NCI-H2081 (cell line): ENCODE measurements around the gene OR1S2.
"Not testable (repeated sequence)": the region's sequence is repeated elsewhere in the genome, so short reads cannot be mapped to it uniquely, and the experiment has no call there.

Experiments
- DNase-seq, 2 experiments: peaks; one replicate each; lab custom pipeline; 2025; lab: John Stamatoyannopoulos, UW

Gene OR1S2, protein sequence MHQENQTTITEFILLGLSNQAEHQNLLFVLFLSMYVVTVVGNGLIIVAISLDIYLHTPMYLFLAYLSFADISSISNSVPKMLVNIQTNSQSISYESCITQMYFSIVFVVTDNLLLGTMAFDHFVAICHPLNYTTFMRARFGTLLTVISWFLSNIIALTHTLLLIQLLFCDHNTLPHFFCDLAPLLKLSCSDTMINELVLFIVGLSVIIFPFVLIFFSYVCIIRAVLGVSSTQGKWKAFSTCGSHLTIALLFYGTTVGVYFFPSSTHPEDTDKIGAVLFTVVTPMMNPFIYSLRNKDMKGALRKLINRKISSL

DNA sequence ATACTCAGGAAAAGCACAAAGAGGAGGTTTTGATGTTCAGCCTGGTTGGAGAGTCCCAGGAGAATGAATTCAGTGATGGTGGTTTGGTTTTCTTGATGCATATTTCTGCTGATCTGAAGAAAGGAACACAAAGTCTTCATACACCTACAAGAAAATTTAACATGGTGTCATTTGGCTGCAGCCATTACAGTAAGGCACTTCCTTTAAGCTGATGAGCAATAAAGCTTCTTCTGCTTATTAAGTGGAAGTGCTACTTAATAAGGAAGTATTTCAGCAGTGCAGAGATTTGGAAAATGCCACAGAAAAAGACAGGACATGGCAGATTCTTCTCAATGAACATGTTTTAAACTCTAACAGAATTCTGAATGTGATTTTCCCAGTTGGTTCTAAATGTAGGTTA is at the start of gene OR1S2:
OR1S2 (minus strand) TSS at position 101 of the 400 bp plus-strand sequence; CDS start at position 101, 0 bp downstream.
- DNase-seq: no peak

DNA sequence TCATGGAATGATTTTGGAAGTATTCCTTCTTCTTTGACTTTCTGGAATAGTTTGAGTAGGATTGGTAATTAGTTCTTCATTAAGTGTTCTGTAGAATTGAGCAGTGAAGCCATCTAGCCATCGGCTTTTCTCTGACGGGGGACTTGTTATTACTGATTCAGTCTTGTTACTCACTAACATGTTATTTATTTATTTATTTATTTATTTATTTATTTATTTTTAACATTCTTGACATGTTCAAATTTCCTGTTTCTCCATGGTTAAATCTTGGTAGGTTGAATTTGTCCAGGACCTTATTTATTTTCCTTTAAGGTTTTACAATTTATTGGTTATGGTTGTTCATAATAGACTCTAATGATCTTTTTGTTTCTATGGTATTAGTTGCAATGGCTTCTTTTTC is 40.0 kb upstream of the OR1S2 start:
- no peak for DNase-seq

DNA sequence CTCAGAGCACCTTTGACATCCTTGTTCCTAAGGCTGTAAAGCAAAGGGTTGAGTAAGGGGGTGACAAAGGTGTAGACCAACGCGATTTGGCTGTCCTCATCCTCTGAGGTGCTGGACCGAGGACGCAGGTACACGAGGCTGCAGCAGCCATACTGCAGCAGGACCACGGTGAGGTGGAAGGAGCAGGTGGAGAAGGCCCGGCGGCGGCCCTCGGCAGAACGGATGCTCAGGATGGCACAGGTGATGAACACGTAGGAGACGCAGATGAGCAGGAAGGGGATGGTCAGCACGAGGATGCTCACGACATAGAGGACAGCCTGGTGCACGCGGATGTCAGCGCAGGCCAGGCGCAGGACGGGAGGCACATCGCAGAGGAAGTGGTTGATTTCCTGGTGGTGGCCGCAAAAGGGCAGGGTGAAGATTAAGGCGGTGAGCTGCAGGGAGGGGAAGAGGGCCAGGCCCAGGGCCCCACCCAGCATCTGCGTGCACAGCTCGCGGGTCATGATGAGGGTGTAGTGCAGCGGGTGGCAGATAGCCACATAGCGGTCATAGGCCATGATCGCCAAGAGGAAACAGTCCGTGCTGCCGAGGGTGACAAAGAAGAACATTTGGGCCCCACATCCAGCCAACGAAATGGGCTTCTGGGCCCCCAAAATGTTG is 24.1 kb upstream of the OR1S2 start:
- no peak for DNase-seq

DNA sequence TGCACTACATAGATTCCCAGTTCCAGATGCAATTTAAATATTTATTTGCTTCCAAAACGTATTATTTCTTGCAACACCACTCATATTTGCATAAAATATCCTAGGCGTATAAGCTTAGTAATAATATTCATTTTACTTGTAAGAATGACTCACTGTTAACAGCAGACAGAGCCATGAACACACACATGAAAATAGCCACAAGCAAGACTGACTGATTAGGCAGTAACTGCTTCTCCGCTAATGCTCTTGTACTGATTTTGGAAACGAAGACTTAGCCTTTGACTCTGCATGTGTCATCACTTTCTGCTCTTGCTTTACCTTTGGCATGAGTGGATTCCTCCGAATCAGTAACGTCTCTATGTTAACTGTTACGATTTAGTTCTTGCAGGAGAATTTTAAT is 18.8 kb upstream of the OR1S2 start:
- no peak for DNase-seq

DNA sequence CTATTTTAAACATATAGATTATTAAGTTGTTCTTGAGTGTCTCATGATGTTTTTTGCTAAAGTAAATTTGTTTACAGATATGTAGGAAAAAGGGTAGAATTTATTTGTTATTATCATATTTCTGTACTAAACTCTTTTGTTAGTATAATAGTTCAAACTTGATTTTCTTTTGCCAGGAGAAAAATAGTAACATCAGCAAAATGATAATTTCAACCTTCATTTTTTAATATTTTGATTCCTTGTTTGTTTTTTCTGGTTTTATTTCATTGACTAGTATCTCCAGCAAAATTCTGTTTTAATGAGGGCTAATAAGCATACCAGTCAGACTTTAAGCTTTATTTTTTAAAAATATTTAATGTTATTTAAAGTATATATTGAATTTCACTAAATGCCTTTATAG is 12.5 kb upstream of the OR1S2 start:
- DNase-seq: no peak

DNA sequence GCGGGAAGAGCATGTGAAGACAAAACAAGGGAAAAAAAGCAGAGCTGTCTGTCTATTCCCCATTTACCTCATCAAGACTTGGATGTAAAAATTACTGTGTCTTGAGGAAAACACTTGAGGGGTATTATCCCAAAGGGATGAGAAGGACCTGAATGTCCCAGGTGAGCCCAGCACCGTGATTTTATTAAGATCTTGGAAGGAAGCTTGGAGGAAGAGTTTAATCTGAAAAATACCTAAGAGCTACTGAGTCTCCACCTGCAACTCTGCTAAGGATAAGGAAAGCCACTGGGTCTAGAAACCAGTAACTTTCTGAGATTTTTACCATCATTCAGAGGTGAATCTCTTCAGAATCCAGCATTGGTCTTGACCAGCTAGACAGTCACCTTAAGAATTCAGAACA is 8.5 kb upstream of the OR1S2 start, which contains the start of gene OR1S1:
OR1S1 (plus strand) TSS at position 301 of the 400 bp plus-strand sequence.
- DNase-seq: not testable (repeated sequence)

DNA sequence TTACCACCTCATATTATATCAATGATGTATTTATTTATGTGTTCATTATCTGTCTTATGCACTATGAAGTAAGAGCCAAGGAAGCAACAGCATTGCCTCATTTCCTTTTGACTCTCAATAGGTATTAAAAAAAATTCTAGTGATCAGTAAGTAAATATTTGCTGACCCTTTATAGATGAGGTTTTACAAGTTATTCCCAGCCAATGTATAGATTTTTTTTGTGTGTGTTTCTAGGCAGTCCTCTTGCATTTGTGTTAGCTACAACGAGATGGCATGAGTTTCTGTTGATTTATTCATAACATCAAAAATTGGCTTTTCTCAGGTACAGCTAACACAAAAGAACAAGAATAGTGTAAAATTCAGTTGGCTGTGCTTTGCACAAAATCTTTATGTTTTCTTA is 4.7 kb downstream of the OR1S2 start:
- no peak for DNase-seq

DNA sequence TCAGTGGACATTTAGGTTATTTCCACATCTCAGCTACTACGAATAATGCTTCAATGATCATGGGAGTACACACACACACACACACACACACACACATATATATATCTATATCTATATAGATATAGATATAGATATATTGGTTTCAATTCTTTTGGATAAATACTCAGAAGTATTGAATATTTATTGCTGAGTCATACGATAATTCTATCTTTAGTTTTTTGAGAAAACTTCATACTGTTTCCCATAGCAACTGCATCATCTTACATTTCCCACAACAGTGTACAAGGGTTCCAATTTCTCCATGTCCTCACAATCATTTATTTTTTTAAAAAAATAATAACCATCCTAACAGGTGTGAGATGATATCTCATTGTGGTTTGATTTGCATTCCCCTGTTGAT is 8.0 kb downstream of the OR1S2 start:
- DNase-seq: no peak

DNA sequence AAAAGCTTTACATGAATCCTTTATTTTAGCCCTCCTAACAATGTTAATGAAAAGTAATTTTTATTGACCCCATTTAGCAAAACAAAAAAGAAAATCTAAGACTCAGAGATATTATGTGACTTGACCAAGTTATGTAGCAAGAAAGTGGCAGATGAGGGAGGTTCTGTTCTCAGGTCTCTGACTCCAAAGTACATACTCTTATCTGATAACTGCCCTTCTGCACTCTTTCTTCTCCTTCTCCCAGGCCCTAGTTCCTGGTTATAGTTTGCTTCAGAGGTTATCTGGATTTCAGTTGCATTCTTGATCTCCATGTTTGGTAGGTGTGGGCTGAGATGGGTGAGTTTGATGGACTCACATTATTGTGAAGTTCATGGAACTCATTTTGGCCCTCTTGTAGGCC is 10.6 kb downstream of the OR1S2 start:
- DNase-seq: no peak

DNA sequence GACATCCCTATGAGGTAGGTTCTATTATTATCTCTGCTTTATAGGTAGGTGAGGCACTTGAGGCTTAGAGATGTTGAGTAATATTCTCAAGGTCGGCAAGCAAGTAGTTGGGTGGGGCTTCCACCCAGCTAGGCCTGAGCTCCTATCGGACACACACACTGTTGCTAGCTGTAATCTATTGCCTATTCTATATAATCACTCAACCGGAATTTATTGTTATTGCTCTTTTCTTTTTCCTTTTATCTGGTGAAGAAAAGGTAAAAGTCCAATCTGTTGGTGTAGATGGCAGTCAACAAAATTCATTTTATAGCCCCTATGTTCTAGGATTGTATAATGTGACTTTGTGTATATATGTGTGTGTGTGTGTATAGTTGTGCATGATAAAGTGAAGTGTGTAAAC is 11.7 kb downstream of the OR1S2 start:
- no peak for DNase-seq

DNA sequence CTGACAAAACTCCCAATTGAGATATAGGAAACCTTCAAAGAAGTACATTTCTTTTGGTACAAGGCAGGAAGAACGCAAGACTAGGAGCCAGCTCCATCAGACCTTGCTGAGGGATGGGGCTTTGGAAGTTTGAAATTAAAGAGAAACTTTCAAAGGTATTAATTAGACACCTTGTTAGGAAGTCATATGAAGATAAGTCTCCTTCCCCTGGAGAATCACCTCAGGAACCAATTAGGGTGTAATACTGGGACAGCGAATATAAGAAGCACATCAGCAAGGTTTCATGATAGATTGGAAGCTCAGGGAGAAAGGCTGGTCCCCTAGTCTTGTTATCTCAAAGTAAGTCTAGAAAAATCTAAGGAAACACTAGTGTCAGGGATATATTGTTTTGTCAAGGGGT is 15.2 kb downstream of the OR1S2 start, which contains the start of gene OR9Q2:
OR9Q2 (plus strand) TSS at position 301 of the 400 bp plus-strand sequence. CDS start 1,421 bp downstream, outside the sequence.
- DNase-seq: no peak

DNA sequence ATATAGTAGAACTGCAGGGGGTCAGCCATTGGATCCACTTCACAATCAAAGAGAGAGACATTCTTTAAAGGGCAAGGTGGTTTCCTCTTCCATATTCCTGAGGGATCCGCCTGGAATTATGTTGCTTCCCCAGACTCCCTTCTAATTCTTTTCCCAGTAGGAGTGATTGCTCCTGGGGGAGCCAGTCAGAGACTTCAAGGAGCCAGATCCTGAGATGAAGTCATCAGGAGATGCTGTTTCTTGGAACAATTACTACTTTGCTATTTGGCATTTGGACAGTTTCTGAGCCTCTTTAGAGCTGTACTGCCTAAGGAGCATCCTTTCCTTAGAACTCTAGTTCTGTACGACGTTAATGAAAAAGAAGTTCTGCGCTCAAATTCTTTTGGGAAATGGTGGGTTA is 17.0 kb downstream of the OR1S2 start:
- no peak for DNase-seq

DNA sequence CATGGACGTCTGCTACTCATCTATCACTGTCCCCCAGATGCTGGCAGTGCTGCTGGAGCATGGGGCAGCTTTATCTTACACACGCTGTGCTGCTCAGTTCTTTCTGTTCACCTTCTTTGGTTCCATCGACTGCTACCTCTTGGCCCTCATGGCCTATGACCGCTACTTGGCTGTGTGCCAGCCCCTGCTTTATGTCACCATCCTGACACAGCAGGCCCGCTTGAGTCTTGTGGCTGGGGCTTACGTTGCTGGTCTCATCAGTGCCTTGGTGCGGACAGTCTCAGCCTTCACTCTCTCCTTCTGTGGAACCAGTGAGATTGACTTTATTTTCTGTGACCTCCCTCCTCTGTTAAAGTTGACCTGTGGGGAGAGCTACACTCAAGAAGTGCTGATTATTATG is 24.3 kb downstream of the OR1S2 start:
- no peak for DNase-seq

DNA sequence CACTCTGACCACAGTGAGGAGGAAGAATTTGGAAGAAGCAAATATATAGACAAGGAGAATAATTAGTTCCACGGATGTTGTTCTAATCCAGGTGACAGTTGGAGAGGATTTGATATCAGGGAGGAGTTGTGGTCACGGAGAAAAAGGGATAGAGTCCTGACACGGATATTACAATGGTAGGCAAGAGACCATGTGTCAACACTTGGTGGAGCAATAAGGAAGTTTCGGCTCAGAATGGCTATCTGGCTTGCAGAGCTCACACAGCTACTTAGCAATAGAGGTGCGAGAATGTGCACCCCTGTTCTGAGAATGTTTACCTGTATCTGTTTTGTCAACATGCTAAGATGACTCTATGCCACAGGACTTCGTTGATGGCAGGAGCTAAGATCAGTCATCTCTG is 25.5 kb downstream of the OR1S2 start:
- no peak for DNase-seq

DNA sequence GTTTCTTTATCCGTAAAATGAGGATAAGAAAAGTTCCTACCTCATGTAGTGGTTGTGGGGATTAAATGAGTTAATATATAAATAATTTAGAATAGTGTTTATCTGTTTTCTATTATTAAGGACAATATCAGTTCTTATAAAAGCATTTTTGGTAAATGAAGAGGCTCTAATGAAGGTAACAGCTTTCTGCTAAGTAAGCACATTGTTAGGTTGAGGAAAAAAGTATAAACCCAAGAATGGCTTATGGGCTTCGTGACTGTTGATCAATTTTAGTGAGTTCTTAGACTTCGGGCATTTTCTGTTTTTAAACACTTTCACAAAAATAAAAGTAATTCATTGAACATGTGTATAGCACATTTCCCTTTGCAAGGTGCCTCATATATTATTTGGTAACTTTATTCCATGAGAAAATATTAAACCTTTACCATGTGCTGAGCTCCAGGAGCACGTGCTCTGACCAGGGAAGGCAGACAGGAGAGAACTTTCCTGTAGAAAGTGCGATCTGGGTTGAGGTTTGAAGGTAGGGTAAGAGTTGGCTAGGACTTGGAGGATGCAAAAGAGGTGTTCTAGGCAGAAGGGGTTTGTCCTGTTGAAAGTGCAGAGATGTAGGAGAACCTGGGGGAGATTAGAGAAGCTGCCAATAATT is 26.4 kb downstream of the OR1S2 start:
- DNase-seq: no peak

DNA sequence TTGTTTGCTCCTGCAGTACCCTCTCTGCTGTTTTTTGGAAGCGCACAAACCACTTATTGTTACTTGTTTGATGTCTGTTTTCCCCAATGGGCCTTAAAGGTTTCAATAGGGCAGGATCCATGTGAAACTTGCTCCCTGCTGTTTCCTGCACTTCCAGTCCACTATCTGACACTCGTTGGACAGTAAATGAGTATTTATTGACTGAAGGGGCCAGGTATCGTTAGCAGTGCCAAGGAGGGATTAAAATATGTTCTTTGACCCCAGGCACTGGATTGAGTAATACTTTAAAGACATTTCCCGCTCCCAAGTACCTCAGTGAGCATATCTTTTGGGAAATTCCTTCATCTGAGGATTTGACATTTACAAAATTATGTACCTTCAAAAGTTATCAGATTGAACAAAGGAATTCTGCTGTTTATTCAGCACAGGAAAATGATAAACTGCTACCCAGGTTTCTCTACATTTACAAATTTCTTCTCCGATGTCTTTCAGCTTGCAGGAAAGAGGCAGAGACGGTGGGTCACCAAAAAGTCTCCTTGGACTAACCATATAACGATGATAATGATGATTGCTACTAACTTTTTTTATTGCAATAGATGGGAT is 38.3 kb downstream of the OR1S2 start:
- no peak for DNase-seq

DNA sequence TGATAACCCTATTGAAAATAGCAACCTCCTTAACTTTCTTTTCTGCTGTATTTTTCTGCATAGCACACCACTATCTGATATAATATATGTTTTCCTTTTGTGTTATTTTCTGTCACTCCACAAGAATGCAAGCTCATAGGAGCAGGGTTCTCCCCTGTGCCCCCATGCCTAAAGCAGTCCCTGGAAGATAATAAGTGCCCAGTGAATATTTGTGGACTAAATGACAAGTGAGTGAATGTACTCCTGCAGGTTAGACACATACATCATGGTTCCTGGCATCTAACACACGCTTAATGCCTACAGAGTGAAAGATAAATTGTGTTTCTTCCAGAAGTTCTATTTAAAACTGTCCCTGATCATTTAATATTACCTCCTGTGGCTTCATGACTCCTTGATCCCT is 39.0 kb downstream of the OR1S2 start:
- no peak for DNase-seq

DNA sequence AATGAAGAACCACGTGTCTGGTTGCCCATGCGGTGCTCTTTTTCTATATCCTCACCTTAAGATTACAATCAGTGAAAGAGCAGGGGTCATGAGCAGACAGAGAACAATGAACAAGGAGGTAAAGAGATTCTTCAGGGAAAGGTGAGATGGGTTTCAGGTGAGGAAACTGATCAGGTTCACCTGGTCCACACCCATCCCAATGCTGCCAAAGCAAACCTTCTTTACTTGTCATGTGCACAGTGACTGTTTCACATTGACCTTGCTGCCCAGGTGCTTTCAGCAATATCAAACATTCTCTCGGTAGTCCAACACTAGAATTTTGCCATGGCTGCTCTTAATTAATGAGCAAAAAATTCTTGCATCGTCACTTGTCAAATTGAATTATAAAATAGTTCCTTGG is 39.6 kb downstream of the OR1S2 start:
- no peak for DNase-seq
